HL-60 (cell line): Measurements from ENCODE around the gene PLA2G4C.

Experiments
- DNase-seq, 2 experiments: peaks; one replicate each; pipeline ENCODE4 v3.0.0-alpha.2; 2010 to 2020; ENCODE audit warnings: low read depth in 1 of 2, low spot score in 1 of 2
- H3K27ac ChIP-seq: fragments of 250-450 bp; sonication (Bioruptor Pico); replicated peaks from 2 replicates; pipeline ENCODE4 v1.5.1; 2020; ENCODE audit warnings: mild to moderate bottlenecking, moderate library complexity
- H3K27me3 ChIP-seq: fragments of 250-450 bp; sonication (Bioruptor Pico); 2 replicates; pipeline ENCODE4 v1.5.1; 2021; ENCODE audit warnings: mild to moderate bottlenecking, moderate library complexity; ENCODE audit not compliant: insufficient read depth, poor library complexity, severe bottlenecking
- H3K4me3 ChIP-seq: replicated peaks from 2 replicates; pipeline ENCODE4 v1.5.1; 2011; ENCODE audit warnings: mild to moderate bottlenecking, control low read depth, low read length; ENCODE audit not compliant: insufficient read depth
- GABPA ChIP-seq: IDR thresholded peaks from 2 replicates; pipeline ENCODE4 v1.6.1; 2012; ENCODE audit warnings: low read depth
- POLR2AphosphoS5 ChIP-seq: IDR thresholded peaks from 2 replicates; pipeline ENCODE4 v1.6.1; 2012; ENCODE audit warnings: low read depth
- REST ChIP-seq: IDR thresholded peaks from 2 replicates; pipeline ENCODE4 v1.6.1; 2012; ENCODE audit warnings: low read depth; ENCODE audit not compliant: insufficient replicate concordance
- SPI1 ChIP-seq: IDR thresholded peaks from 2 replicates; pipeline ENCODE4 v1.6.1; 2012; ENCODE audit warnings: low read depth, mild to moderate bottlenecking, borderline replicate concordance
- TF ChIP-seq, protein P1 (sequence below): IDR thresholded peaks from one replicate; pipeline ENCODE4 v1.5.1; 2011; ENCODE audit warnings: low read length, control low read depth, inconsistent platforms; ENCODE audit not compliant: insufficient read depth

Gene PLA2G4C

GRCh38 chr19:48147597-48148175 is 37.1 kb upstream of the PLA2G4C start:
- H3K27me3 ChIP-seq, result no peaks in the 10 kb centered on the region
- TF ChIP-seq SPI1 (no peak), REST (no peak), GABPA (no peak), POLR2AphosphoS5 (no peak)
- TF ChIP-seq, protein P1, sequence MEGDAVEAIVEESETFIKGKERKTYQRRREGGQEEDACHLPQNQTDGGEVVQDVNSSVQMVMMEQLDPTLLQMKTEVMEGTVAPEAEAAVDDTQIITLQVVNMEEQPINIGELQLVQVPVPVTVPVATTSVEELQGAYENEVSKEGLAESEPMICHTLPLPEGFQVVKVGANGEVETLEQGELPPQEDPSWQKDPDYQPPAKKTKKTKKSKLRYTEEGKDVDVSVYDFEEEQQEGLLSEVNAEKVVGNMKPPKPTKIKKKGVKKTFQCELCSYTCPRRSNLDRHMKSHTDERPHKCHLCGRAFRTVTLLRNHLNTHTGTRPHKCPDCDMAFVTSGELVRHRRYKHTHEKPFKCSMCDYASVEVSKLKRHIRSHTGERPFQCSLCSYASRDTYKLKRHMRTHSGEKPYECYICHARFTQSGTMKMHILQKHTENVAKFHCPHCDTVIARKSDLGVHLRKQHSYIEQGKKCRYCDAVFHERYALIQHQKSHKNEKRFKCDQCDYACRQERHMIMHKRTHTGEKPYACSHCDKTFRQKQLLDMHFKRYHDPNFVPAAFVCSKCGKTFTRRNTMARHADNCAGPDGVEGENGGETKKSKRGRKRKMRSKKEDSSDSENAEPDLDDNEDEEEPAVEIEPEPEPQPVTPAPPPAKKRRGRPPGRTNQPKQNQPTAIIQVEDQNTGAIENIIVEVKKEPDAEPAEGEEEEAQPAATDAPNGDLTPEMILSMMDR, result no peak
- H3K27ac ChIP-seq, result no peak overlapping the region
- no peak for DNase-seq
- H3K4me3 ChIP-seq, result no peak overlapping the region

- TF ChIP-seq, protein P1, result no peak
- TF ChIP-seq REST (no peak), POLR2AphosphoS5 (no peak), SPI1 (no peak), GABPA (no peak)
These were observed 28.4 kb upstream of the PLA2G4C start for GRCh38 chr19:48139053-48139452.

DNA sequence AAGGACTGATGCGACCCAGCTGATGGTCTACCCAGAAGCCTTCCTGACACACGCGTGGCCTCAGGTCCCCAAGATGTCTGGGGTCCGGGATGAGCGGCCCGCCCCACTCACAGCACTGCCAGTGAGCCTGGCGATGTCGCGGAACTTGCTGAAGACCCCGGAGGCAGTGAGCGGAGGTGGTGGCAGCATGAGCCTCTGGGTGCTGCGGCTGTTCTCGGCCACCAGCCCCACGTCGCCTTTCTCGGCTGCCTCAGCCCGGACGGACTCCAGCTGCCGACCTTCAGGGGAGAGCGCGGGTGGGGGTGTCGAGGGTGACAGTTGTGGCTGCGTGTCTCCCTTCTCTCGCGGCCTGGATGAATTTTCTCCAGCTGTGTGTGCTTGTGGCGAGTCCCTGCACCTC is 26.8 kb upstream of the PLA2G4C start:
- no peak overlapping the region for H3K4me3 ChIP-seq
- no peak overlapping the region for H3K27ac ChIP-seq
- TF ChIP-seq, protein P1, result no peak
- TF ChIP-seq POLR2AphosphoS5 (no peak), SPI1 (no peak), GABPA (no peak), REST (no peak)
- H3K27me3 ChIP-seq, result no peaks in the 10 kb centered on the region
- DNase-seq, result no peak

More at GRCh38 chr19:48139053-48139452, 28.4 kb upstream of the PLA2G4C start:
- no peak for DNase-seq
- Histone ChIP-seq H3K27ac (no peak overlapping the region), H3K4me3 (no peak overlapping the region), H3K27me3 (no peaks in the 10 kb centered on the region)
